Mesenteric fat pad (tissue), 1 donor: Measurements from ENCODE around the gene ANO10. TPM values are rescaled to one million over a fixed set of nuclear protein-coding genes. Genes with fewer than 3 reads are reported as not detected.
"Not testable (repeated sequence)": the region's sequence is repeated elsewhere in the genome, so short reads cannot be mapped to it uniquely, and the experiment has no call there.

Source experiments
- DNase-seq: peaks from one replicate; pipeline ENCODE4 v3.0.0-alpha.2; 2020; ENCODE audit warnings: low spot score
- total RNA-seq: library from RNA; stranded (reverse); fragmentation: NEBNext Ultra II Directional; extraction: Animal tissue kit (Norgen Biotek cat#: 25700); gene quantifications from one replicate; pipeline ENCODE4 v1.2.1, GENCODE V29; 2021
- donor health status: DM: yes; HTN: yes; CAD: no.

The ANO10 gene
- total RNA-seq, 1 donor from 2014 or later: 44.5 TPM

GRCh38 chr3:43478839-43479238, 143.0 kb downstream of the ANO10 start:
- not testable (repeated sequence) for DNase-seq

DNA sequence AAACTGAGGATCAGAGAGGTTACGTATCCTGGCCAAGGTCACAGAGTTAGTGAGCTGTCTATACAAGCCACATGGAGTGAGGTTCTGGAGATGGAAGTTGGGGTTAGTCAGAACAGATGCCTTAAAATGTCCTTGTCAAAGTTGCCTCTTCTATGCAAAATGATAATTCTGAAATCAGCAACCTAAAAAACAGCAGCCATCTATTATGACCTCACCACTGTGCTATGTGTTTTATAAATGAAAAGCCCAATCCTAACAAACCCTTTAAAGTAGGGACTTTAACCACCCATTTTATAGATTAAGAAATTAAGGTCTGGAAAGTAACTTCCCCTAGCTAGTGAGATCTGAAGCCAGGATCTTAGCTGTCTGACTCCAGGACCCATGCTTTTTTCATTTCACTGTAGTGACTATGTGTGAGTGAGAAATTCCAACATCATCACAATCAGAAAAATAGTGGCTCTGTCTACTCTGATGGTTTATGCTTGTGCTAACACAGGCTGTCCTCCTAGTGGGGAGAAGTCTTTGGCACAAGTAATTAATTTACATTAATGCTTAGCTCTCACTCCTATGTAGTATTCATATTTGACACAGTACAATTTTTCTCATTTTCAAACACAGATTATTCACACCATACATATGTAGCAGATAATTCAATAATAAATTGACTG, 143.6 kb downstream of the ANO10 start:
- DNase-seq: no peak

DNA sequence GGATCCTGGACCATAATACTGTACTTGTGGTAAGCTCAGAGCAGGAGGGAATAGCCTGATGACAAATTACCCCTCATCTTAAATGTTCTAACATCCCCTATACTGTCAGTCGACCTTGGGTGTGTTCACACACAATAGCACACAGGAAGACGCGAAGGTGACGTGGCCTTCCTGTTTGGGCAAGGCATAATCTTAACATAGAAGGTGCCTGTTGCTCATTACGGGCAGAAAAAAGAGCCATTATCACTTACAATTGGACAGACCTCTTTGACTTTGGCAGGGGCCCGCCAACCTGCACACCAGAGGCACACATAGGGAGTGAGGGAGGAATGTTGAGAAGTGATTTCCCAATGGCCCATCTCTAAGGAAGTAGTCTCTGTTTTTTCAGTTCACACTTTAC, 144.2 kb downstream of the ANO10 start:
- DNase-seq: no peak

DNA sequence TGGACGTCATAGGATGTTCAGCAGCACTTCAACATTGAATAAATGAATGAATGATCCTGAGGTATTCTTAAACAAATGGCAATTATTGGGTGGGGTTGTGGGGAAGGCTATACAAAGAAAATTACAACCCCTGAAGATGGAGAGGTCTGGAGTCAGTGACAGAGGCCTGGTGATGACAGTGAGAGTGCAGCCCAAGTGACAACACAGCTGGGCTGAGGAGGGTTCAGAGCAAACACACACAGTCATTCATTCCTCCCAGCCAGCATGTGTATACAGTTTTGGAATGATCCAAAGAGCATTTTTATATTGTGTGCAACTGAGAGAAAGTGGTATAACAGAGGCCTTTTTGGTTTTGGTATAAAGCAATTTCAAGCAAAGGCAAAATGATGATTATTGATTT, 148.1 kb downstream of the ANO10 start:
- no peak for DNase-seq

DNA sequence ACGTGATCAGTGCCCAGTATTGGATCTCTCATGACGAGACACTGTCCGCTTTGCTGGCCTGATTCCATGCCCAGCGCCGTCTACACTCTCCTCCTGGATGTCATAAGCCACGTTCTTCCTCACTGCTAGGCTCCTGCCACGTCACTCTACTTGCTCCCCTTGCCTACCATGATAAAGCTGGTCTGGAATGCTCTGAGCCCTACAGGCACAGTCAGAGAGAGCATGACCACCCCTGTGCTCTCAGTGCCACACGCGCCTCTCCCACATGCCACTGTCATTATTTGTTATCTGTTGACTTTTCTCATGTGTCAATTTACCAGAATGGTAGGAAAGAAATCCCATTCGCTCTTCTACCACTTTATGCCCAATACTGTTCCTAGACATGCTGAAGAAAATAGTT, 148.6 kb downstream of the ANO10 start:
- DNase-seq: no peak

DNA sequence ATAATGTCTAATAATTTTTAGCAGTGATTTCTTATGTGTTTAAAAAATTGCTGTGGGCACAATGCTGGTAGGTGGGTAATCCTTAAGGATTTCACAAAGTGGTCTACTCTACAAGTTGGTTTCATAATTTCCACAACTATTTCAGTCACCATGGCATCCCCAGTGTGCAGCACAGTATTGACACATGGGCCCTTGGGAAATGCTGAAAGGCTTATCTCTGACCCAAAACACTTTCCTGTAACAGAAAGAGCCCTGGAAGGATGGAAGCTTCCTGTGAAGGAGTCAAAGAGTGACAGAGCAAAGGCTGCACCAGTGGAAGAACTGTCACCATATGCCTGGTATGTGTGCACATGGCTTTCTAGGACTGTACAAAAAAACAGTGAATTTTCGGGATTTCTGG, 153.7 kb downstream of the ANO10 start:
- no peak for DNase-seq

- DNase-seq: no peak
These were observed 156.7 kb downstream of the ANO10 start for GRCh38 chr3:43465109-43465508.

- not testable (repeated sequence) for DNase-seq
These were observed 159.2 kb downstream of the ANO10 start for GRCh38 chr3:43462566-43462965.

DNA sequence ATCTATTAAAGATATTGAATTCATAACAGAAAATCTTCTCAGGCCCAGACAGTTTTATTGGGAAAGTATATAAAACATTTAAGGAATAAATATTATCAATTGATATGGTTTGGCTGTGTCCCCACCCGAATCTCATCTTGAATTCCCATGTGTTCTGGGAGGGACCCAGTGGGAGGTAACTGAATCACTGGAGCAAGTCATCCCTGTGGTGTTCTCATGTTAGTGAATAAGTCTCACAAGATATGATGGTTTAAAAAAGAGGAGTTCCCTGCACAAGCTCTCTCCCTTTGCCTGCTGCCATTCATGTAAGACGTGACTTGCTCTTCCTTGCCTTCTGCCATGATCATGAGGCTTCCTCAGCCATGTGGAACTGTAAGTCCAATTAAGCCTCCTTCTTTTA, 160.5 kb downstream of the ANO10 start:
- no peak for DNase-seq

DNA sequence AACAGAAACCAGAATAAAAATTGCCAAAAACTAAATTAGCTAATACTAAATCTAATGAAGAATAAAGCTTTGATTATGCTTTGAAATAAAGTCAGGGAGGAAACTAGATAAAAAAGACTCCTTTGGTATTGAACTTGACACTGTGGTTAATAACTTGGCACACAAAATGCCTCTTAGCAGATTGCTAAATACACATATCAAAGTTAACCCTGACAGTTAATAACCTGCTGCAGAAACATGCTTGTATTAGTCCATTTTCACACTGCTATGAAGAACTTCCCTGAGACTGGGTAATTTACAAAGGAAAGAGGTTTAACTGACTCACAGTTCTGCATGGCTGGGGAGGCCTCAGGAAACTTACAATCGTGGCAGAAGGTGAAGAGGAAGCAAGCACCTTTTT, 164.8 kb downstream of the ANO10 start:
- DNase-seq: not testable (repeated sequence)

DNA sequence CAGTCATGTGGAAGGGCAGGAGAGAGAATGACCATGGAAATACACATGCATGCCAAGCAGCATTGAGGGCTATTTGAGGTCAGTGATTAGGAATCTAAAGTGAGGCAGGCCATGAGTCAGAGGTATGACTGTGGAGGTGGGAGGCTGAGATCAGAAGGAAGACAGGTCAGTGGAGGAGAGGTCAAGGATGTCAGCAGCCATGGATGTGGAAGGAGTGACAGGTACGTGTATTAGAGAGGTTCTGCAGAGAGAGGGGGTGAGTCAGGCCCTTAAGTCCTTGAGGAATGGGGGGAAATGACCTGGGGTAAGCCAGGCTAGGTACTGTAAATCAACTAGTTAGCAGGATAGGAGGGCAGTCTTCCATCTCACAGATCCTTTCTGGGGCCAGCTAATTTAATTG, 166.6 kb downstream of the ANO10 start:
- DNase-seq: no peak

DNA sequence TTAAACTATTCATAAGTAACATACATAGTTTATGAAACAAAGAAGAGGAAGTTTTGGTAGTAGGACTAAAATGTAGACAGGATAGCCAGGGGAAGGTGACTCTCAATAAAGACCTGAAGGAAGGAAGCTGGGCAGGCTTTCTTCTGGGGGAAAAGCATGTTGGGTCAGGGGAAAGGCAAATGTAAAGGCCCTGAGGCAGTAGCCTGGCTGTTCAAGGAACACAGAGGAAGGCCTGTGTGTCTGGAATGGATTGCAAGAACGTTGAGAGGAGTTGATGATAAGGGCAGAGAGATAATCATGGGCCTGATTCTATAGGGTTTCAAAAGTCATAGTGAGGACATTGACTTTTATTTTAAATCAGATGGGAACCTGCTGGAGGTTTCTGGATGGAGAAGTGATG, 167.8 kb downstream of the ANO10 start:
- DNase-seq: no peak

- DNase-seq: no peak
These were observed 170.0 kb downstream of the ANO10 start for GRCh38 chr3:43451670-43452254.

GRCh38 chr3:43448098-43448497, 173.7 kb downstream of the ANO10 start:
- no peak for DNase-seq

GRCh38 chr3:43445820-43446219, 176.0 kb downstream of the ANO10 start:
- no peak for DNase-seq

DNA sequence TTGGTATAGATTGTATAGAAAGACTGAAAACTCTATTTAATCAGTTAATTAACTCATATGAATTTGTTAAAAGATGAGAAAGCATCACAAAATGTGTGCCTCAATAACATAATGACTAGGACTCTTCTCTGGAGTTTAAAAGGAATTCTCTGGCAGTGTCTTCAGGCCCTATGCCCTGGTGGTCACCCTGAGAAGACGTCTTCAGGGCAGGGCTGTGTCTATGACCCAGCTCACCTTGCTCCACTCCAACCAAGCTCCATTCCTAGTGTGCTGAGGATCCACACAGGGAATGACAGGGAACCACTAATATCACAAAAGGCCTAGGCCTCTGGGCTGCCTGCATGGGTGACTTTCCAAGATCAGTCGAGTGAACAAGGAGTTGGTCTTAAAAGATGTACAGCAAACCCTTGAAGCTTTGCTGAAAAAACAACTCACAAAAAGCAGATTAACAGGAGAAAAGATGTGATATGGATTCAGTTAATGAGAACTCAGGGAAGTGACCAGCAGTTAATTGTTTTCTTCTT, 178.9 kb downstream of the ANO10 start:
- DNase-seq: no peak

DNA sequence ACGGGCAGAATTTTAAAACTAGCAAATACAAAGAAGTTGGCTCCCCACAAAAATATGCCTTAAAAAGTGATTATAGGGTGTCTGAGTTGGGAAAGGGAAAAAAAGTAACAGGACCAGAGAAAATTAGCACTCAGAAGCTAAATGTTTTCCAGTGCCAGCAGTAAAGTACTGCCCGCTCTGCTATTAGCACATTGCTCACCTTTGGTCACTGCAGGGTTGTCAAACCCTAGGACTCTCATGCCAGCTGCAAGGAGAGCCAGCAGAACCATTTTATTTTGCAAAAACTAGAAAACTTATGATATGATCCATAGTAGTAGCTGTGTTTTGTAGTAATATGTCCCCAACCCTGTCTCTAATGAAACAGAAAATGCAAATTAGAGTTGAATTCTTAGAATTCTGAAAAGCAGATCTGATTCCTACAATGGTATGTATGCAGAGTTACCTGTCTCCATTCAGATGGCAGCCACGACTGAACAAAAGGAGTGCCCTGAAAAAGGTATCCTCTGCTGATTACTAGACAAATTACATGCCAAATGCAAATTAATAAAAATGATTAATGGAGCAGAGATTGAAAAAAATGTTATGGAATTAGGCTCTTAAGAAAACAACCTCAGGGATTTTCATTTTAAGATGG, 185.2 kb downstream of the ANO10 start:
- DNase-seq: no peak

DNA sequence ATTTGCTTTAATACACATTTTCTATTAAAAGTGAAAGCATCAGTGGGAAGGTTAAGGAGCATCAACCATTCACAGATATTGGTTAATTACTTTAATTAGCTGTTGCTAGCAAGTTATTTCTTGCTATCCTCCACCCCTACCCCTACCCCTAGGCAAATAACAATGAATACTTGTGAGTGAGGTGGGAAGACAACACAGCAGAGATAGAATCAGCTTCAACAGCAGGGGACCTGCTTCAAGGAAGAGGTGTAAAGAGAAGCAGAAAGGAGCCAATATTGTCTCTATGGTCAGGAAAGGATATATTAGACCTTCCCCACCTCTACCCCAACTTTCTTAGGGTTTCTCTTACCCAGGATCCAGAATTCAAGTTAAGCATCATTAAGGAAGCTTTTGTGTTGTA, 186.1 kb downstream of the ANO10 start:
- DNase-seq: no peak

- DNase-seq: no peak
These were observed 187.4 kb downstream of the ANO10 start for GRCh38 chr3:43434431-43434830.

DNA sequence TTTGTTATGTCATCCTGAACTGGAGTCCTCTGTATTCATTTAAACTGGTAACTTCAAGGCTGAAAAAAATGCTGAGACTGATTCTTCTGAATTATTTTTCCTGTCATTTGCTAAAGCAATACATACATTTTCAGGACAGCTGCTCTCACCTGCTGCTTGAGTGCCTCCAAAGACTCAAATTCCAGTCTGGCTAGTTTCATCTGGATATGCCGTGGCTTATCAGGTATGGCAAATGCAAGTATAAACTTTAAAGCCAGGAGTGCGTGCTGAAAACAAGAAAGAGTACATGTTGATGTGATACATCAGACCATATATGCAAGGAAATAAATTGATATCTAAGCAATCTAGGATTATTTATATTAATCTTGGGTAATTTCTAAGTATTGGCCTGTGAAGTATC, 189.3 kb downstream of the ANO10 start:
- DNase-seq: no peak

DNA sequence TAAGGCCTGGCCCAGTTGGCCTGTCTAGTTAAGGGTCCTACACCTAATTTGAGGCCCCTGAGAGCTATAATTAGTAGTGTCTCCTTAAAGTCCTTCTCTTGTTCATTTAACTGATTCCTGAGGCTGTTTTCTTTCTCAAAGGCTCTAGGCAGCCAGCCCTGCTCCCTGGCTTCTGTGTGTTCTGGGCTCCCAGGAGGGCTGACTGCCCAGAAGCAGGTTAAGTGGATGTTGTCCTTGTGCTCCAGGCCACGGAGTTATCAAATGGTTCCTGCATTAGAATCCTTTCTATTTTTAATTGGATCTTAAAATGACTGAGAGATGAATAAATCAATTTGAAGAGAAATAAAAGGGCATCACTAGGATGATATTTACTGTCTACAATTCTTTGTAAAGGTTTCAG, 195.4 kb downstream of the ANO10 start:
- no peak for DNase-seq

DNA sequence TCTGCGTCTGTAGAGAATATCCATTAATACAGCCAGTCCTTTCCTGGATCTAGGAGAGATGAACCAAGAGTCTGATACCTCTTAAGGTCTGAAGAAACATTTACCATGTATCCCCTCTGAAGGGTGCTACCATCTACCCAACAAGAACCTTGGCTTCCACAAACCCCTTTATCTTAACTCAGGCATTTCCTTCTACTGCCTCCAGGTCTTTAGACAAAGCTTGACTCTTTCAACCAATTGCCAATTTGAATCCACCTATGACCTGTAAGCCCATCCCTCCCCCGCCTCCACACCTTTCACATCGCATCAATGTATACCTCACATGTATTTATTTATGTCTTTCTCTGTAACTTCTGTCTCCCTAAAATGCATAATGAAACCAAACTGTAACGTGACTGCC, 196.0 kb downstream of the ANO10 start:
- DNase-seq: no peak

GRCh38 chr3:43423639-43424038, 198.2 kb downstream of the ANO10 start:
- no peak for DNase-seq
